Lung (tissue), 4 donors: ENCODE data around the gene OR4F17. TPM values are rescaled to one million over a fixed set of nuclear protein-coding genes. Genes with fewer than 3 reads are reported as not detected.

Experiments used
- polyA plus RNA-seq, 2 donors: library from polyadenylated mRNA; stranded (reverse); fragments of 200-250 nt; gene quantifications; one replicate each; pipeline ENCODE4 v1.2.1, GENCODE V29; 2013
- total RNA-seq, 2 donors: library from RNA; depleted of rRNA in 1 of 2; stranded (reverse); fragments of >200 nt in 1 of 2; gene quantifications; one replicate each; pipeline ENCODE4 v1.2.1, GENCODE V29; 2014 to 2021
- donor health status: Bipolar disorder and iron deficiency.
- donor health status: healthy.
- donor health status: DM: yes; HTN: yes; CAD: no.

The OR4F17 gene
- total and polyA plus RNA-seq, 4 donors, result not detected

Other genes starting within 250 kb of the OR4F17 start
- gene PLPP2, start 184.3 kb downstream of the OR4F17 start, total RNA-seq, result 10 to 100 TPM; 14.1 to 41.3 TPM
- 10 to 100 TPM; 34.5 to 35.6 TPM for gene PLPP2, start 184.3 kb downstream of the OR4F17 start, polyA plus RNA-seq
- gene MIER2, start 237.7 kb downstream of the OR4F17 start, total RNA-seq, result 10 to 100 TPM; 19.4 to 34.0 TPM
- gene MIER2, start 237.7 kb downstream of the OR4F17 start, polyA plus RNA-seq, result 10 to 100 TPM; 22.5 to 34.9 TPM